SK-MEL-5 (cell line): ENCODE results near the gene KCNK18. TPM values are rescaled to one million over a fixed set of nuclear protein-coding genes. Genes with fewer than 3 reads are reported as not detected.

ENCODE experiments used
- DNase-seq: peaks from one replicate; pipeline ENCODE4 v3.0.0-alpha.2; 2016; ENCODE audit warnings: low read depth, low spot score
- in situ Hi-C: cut with HindIII; loops from 2 replicates; pipeline ENCODE4 v1.10.0; 2016; ENCODE audit warnings: low sequenced_read_pairs, high pct_unique_total_duplicates, low pct_unique_long_range_greater_than_20kb
- small RNA-seq, 2 experiments: library from RNA; depleted of rRNA; stranded (forward); fragments of <200 nt; gene quantifications; one replicate each; pipeline ENCODE3, GENCODE V24; 2014
- total RNA-seq: library from RNA; depleted of rRNA; stranded (reverse); fragments of >200 nt; shearing (Covaris generic); gene quantifications from 2 replicates; pipeline ENCODE4 v1.2.3, GENCODE V29; 2014; rRNA removed

KCNK18 gene
- total RNA-seq, 1 experiment from 2014 or later: not detected

- DNase-seq: no peak
- in situ Hi-C loops: no loop called here
Observed at GRCh38 chr10:117259279-117259678, 62.0 kb downstream of the KCNK18 start.

Small RNAs within 50 kb of the gene (small RNA-seq; reads per million reads assigned to genes)
- 0 to 0.33 reads per million in 2 experiments for gene MIR3663

Other genes with a start within 250 kb of the KCNK18 start
- 187 and 201 TPM in 2 replicates for gene SHTN1, start 192.3 kb upstream of the KCNK18 start, total RNA-seq
- 1.1 and 1.3 TPM in 2 replicates for gene VAX1, start 59.2 kb upstream of the KCNK18 start, total RNA-seq
- 0.11 TPM in 1 of 2 replicates, not detected in the other for gene SLC18A2, start 43.6 kb downstream of the KCNK18 start, total RNA-seq
- 8.5 and 14.1 TPM in 2 replicates for gene PDZD8, start 178.0 kb downstream of the KCNK18 start, total RNA-seq